Mesothelial cell of epicardium (in vitro differentiated cells): ENCODE results near the gene MYO1H. TPM values are rescaled to one million over a fixed set of nuclear protein-coding genes. Genes with fewer than 3 reads are reported as not detected.
"Not testable (repeated sequence)": the region's sequence is repeated elsewhere in the genome, so short reads cannot be mapped to it uniquely, and the experiment has no call there.

Experiments used
- DNase-seq, 2 experiments: peaks; one replicate each; pipeline ENCODE4 v3.0.0; 2021; ENCODE audit warnings: low spot score in 2 of 2; ENCODE audit not compliant: unreplicated experiment in 2 of 2
- H3K27ac Mint-ChIP-seq: 2 replicates; pipeline ENCODE4 v1.8.0; 2021; ENCODE audit warnings: mixed read lengths
- H3K27me3 Mint-ChIP-seq: 2 replicates; pipeline ENCODE4 v1.8.0; 2021; ENCODE audit warnings: low read depth, mixed read lengths
- H3K36me3 Mint-ChIP-seq: 2 replicates; pipeline ENCODE4 v1.8.0; 2021; ENCODE audit warnings: mixed read lengths
- H3K4me1 Mint-ChIP-seq: 2 replicates; pipeline ENCODE4 v1.8.0; 2021; ENCODE audit warnings: mixed read lengths
- H3K4me3 Mint-ChIP-seq: 2 replicates; pipeline ENCODE4 v1.8.0; 2021; ENCODE audit warnings: mild to moderate bottlenecking, moderate library complexity, mixed read lengths
- H3K9me3 Mint-ChIP-seq: 2 replicates; pipeline ENCODE4 v1.8.0; 2021; ENCODE audit warnings: mixed read lengths
- total RNA-seq: library from RNA; stranded (reverse); gene quantifications from 3 replicates; pipeline ENCODE4 v1.2.1, GENCODE V29; 2021
- TF ChIP-seq, protein P1 (sequence below): fragments of 200-600 bp; sonication (generic); IDR thresholded peaks from one replicate; pipeline ENCODE4 v1.5.0; 2021; ENCODE audit warnings: antibody characterized with exemption; ENCODE audit not compliant: unreplicated experiment

MYO1H gene
- total RNA-seq, 1 donor from 2014 or later = not detected

DNA sequence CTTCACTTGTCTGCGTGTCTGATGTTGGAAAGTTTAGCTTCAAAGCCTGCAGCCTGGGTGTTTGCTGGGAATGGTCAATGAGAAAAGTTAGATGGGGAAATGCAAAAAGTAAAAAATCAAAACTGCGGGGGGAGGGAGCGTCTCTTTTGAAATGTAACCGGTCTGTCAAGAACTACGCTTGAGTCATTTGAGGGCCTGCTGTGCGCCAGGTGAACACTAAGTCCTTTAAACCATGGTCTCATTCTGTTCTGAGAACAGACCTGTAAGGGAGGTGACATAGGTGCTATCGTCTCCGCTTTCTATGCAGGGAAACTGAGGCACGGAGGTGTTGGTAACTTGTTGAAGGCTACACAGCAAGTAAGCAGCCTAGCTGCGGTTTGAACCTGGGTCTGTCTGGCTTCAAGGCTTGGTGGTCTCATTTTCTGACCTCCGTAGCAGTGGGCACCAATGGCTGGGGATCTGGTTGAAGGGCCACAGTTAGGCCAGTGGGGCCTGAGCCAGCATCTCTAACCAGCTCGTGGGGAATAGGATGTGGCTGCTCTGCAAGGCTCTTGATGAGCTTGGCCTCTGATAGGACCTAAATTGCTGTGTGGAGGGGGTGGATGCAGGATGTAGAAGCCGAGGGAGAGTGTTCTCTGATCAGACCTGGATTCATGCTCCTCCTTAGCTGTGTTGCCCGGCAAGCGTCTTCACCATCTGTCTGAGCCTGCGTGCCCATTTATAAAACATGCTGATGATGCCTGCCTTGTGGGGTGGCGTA is 87.9 kb downstream of the MYO1H start:
- no peaks in the 10 kb centered on the region for H3K27me3 Mint-ChIP-seq
- H3K4me1 Mint-ChIP-seq = peaks cover 10% of the 10 kb centered on the region
- TF ChIP-seq, protein P1, sequence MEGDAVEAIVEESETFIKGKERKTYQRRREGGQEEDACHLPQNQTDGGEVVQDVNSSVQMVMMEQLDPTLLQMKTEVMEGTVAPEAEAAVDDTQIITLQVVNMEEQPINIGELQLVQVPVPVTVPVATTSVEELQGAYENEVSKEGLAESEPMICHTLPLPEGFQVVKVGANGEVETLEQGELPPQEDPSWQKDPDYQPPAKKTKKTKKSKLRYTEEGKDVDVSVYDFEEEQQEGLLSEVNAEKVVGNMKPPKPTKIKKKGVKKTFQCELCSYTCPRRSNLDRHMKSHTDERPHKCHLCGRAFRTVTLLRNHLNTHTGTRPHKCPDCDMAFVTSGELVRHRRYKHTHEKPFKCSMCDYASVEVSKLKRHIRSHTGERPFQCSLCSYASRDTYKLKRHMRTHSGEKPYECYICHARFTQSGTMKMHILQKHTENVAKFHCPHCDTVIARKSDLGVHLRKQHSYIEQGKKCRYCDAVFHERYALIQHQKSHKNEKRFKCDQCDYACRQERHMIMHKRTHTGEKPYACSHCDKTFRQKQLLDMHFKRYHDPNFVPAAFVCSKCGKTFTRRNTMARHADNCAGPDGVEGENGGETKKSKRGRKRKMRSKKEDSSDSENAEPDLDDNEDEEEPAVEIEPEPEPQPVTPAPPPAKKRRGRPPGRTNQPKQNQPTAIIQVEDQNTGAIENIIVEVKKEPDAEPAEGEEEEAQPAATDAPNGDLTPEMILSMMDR = no peak
- H3K4me3 Mint-ChIP-seq = no peak overlapping the region
- DNase-seq = no peak
- H3K27ac Mint-ChIP-seq = no peak overlapping the region
- H3K9me3 Mint-ChIP-seq = no peaks in the 10 kb centered on the region
- H3K36me3 Mint-ChIP-seq = no peaks in the 10 kb centered on the region

DNA sequence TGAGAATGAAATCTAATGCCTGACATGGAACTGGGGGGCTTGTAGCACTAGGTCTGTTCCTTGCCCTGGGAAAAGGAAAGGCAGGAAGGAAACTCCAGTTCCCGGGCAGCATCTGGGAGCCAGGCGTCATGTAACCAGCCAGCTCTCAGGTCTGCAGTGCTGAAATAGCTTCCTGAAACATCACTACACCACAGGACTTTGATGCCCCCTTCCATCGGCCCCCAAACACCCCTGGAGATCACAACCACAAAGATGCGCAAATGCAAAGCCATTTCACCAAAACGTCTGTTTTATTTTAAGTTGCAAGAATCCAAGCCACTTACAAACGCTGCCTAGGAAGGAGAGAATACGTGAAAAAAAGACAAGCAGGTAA is 88.5 kb downstream of the MYO1H start:
- TF ChIP-seq, protein P1 = no peak
- Mint-ChIP-seq H3K36me3 (no peaks in the 10 kb centered on the region), H3K27ac (no peak overlapping the region), H3K27me3 (no peaks in the 10 kb centered on the region), H3K4me1 (peaks cover 14% of the 10 kb centered on the region), H3K4me3 (no peak overlapping the region), H3K9me3 (no peaks in the 10 kb centered on the region)
- no peak for DNase-seq

DNA sequence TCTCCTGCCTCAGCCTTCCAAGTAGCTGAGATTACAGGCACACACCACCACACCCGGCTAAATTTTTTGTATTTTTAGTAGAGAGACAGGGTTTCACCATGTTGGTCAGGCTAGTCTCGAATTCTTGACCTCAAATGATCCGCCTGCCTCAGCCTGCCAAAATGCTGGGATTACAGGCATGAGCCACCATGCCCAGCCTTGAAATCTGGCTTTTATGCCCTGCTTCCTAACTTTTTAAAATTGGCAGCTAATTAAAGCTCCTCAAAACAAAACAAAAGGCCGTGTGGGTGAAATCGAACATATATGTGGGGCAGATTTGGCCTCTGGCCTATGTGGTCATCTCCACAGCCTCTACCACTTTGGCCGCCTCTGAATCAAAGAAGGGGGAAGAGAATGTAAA is 91.5 kb downstream of the MYO1H start:
- no peak for DNase-seq
- TF ChIP-seq, protein P1 = no peak
- peaks cover 11% of the 10 kb centered on the region for H3K4me1 Mint-ChIP-seq
- H3K9me3 Mint-ChIP-seq = no peaks in the 10 kb centered on the region
- no peak overlapping the region for H3K4me3 Mint-ChIP-seq
- H3K36me3 Mint-ChIP-seq = no peaks in the 10 kb centered on the region
- H3K27ac Mint-ChIP-seq = no peak overlapping the region
- H3K27me3 Mint-ChIP-seq = no peaks in the 10 kb centered on the region

DNA sequence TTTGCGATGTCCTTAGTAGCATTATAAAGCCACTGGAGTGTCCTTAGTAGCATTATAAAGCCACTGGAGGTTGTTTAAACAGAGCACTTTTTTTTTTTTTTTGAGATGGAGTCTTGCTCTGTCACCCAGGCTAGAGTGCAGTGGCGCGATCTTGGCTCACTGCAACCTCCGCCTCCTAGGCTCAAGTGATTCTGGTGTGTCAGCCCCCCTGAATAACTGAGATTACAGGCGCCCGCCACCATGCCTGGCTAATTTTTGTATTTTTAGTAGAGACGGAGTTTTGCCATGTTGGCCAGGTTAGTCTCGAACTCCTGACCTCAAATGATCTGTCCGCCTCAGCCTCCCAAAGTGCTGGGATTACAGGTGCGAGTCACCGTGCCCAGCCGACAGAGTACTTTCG is 92.3 kb downstream of the MYO1H start:
- not testable (repeated sequence) for H3K4me3 Mint-ChIP-seq, DNase-seq, H3K27me3 Mint-ChIP-seq, H3K36me3 Mint-ChIP-seq, H3K9me3 Mint-ChIP-seq, H3K27ac Mint-ChIP-seq
- peaks cover 11% of the 10 kb centered on the region for H3K4me1 Mint-ChIP-seq

DNA sequence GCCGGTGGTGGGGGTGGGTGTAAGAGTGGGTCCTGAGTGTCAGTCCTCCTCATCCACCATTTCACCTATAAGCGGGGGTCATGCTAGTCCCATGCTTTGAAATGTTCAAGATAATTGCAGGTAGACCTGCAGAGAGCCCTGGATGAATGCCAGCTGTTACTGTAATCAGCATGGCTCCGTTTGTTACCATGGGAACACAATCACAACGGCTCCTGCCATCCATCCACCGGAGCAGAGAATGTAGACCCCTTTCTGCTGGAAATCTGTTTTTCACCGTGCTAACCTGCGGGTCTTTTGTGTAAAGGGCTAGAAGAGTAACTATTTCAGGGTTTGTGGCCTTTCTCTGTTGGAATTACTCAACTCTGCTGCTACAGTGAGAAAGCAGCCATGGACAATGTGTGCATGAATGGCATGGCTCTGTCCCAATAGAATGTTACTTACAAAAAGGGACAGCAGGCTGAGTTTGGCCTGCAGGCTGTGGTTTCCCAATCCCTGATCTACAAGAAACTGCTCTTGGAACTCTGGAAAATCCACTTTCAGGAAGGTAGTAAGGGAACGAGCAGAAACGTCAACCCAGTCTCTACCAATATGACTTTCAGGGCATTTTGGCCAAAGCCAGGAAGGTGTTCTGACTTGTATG is 93.3 kb downstream of the MYO1H start:
- TF ChIP-seq, protein P1 = no peak
- peaks cover 6% of the 10 kb centered on the region for H3K4me1 Mint-ChIP-seq
- no peak for DNase-seq
- no peaks in the 10 kb centered on the region for H3K27me3 Mint-ChIP-seq
- no peak overlapping the region for H3K4me3 Mint-ChIP-seq
- H3K9me3 Mint-ChIP-seq = no peaks in the 10 kb centered on the region
- H3K36me3 Mint-ChIP-seq = peaks cover 7% of the 10 kb centered on the region
- no peak overlapping the region for H3K27ac Mint-ChIP-seq

DNA sequence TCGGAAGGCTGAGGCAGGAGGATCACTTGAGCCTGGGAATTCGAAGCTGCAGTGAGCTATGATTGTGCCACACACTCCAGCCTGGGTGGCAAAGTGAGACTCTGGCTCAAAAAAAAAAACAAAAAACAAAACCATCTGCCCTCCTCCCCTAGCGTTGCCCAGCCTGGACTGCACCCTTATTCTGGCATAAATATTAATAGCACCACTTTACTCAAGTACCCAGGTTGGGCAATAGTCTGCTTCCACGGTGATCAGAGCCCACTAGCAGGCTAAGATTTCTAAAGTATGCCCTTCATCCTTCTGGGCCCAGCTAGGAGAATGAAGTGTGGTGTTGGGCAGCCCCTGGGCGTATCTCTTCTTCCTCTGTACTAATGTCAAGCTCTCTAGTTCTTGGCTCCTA is 96.1 kb downstream of the MYO1H start:
- peaks cover 7% of the 10 kb centered on the region for H3K36me3 Mint-ChIP-seq
- DNase-seq = no peak
- no peak overlapping the region for H3K27ac Mint-ChIP-seq
- no peak overlapping the region for H3K4me3 Mint-ChIP-seq
- H3K9me3 Mint-ChIP-seq = no peaks in the 10 kb centered on the region
- H3K27me3 Mint-ChIP-seq = no peaks in the 10 kb centered on the region
- TF ChIP-seq, protein P1 = no peak
- peaks cover 6% of the 10 kb centered on the region for H3K4me1 Mint-ChIP-seq
